GM12801 (cell line): ENCODE results near the gene FILIP1L.

Experiments used
- TF ChIP-seq, protein P1 (sequence below): IDR thresholded peaks from one replicate; pipeline ENCODE4 v1.5.1; 2011; ENCODE audit warnings: control low read depth; ENCODE audit not compliant: insufficient read length; ENCODE audit errors: extremely low read depth

The FILIP1L gene

DNA sequence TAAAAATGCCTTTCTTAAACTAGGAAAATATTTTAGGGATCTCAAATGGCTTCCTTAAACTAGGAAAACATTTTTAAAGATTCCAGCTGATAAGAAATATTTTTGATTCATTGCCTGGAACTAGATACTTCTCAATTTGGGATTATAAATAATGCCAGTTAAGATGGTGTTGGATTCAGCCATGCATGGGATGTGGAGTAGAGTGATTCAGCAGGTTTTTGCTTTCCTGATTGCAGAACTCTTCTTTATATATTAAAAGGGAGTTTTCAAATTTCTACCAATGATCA lies 15.6 kb downstream of the FILIP1L start:
- TF ChIP-seq, protein P1, sequence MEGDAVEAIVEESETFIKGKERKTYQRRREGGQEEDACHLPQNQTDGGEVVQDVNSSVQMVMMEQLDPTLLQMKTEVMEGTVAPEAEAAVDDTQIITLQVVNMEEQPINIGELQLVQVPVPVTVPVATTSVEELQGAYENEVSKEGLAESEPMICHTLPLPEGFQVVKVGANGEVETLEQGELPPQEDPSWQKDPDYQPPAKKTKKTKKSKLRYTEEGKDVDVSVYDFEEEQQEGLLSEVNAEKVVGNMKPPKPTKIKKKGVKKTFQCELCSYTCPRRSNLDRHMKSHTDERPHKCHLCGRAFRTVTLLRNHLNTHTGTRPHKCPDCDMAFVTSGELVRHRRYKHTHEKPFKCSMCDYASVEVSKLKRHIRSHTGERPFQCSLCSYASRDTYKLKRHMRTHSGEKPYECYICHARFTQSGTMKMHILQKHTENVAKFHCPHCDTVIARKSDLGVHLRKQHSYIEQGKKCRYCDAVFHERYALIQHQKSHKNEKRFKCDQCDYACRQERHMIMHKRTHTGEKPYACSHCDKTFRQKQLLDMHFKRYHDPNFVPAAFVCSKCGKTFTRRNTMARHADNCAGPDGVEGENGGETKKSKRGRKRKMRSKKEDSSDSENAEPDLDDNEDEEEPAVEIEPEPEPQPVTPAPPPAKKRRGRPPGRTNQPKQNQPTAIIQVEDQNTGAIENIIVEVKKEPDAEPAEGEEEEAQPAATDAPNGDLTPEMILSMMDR: no peak

DNA sequence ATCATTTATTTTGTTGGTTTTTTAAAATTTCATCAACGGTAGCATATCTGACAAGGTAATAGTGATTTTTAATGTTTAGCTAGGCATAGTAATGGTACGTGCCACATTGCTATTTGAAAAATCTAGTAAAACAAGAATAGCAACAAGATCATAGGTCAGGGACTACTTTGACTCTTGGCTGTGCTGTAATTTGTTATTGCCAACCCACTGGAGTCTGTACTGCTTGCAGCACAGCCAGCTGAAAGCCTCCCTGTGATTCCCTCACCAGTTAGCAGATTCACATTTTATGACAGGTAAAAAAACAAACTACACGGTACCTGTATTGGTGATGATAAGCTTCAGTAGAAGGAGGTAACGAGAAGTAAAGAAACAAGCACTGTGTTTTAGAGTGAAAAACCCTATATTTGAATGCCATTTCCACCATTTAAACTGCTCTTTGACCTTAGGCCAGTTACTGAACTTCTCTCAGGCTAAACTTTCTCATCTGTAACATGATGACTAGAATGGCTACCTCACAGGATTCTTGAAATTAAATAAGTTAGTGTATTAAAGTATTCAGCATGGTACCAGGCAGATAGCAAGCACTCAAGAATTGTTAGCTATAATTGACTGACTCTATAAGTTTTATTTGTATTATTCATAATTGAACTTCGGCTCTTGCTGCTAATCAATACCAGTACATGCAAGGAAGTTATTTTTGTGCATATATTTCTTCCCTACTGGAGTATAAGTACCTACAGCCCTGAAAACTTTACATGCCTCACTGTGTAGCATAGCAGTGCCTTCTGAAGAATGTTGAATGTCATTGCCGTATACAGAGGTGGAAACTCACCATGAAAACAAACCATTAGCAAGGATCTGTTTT lies 16.1 kb downstream of the FILIP1L start:
- TF ChIP-seq, protein P1: no peak

DNA sequence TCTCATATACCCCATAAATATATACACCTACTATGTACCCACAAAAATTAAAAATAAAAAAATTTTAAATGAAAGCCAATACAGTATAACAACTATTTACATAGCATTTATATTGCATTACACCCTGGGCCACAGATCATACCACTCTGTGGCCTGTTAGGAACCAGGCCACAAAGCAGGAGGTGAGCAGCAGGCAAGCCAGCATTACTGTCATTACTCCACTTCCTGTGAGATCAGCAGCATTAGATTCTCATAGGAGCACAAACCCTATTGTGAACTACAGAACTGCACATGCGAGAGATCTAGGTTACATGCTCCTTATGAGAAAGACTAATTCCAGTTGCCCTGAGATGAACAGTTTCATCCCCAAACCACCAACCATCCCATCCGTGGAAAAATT lies 17.4 kb downstream of the FILIP1L start:
- TF ChIP-seq, protein P1: no peak

DNA sequence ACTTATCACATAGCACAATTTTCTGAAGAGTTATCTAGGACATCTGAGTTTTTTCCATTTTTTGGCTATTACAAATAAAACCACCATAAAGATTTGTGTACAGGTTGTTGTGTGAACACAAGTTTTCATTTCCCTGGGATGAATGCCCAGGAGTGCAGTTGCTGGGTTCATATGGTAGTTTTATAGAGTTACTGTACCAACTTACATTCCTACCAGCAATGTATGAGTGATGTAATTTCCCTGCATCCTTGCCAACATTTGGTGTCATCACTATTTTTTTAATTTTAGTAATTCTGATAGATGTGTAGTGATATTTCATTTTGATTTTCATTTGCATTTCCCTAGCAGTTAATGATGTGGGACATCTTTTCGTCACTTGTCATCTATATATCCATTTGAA lies 20.5 kb downstream of the FILIP1L start:
- TF ChIP-seq, protein P1: no peak

DNA sequence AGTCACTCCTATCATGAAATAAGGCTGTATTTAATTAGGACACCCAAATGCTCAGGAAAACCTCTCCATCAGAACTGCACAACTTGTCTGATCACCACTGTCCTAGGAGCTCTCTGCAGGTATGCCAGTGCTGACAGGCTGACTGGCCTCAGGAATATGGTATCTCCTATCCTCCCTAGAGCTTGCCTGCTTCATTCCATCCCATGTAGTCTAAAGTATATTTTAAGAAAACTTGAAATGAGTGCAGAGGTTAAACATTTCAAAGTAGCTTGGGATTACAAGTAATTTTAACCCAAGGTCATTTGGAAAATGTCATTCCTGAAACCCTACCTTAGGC lies 23.7 kb downstream of the FILIP1L start:
- TF ChIP-seq, protein P1: no peak

DNA sequence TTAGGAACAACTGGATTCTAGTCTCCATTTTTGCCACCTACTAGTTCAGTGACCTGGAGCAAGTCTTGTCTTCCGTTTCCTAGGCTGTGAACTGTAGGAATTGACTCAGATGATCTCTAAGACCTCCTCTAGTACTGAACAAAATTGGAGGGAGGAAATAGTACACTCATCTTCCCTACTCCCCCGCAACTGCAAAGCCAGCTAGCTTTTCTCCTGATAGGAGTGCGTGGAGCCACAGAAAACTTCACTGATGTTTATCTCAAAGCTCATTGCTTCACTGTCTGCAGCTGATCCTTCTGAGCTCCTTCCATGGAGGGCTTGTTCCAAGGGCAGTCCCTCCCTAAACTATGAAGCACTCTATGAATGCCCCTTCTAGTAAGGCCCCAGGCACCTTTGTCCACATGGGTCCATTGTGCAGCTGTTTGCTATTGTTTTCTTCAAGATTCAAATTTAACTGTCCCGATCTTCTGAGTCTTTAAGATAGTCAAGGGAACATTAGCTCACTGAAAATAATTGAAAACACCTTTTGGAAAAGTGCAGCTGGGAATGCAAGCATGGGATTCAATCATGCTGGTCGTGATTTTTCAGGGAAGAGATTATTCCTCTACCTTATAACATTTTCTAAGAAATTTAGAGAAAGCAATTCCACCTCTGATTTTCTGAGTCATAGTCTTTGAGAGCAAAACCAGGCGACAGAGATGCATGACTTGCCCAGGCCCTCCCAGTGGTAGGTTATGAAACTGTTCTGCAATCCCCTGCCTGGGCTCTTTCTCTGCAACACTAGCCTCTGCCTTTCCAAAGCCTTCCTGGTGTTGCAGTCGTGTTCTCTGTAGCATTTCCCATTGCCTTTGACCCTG lies 24.3 kb downstream of the FILIP1L start:
- TF ChIP-seq, protein P1: no peak

DNA sequence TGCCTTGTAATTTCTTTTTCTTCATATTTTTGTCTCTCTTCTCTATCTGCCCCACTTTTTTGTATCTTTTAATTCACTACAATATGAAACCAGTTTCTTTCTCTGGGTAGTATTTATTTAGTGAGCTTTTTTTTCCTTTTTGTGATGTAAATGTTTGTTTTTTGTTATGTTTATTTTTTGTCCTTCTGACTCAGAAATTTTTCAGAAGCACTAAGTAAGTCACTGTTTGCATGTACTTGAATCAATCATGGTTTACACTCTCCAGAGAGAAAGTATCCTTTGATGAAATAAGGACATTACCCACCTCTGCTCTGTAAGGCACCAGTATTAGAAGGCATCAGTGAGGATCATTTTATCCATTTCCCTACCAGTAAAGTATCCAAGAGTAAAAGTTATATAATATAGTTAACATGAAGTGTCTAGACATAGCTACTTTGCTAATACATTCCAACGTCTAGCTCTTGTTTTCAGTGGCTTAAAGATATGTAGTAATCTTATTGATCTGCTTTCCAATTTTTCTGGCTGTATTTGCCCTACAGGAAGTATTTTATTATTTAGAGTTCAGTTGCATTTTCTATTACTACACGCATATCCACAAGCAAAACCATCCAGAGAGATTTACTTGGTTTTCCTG lies 25.4 kb downstream of the FILIP1L start:
- TF ChIP-seq, protein P1: no peak
